Limb (tissue), 2 donors: Measurements from ENCODE around the gene COL5A2.

Experiments used
- DNase-seq, 2 donors: peaks; one replicate each; pipeline ENCODE4 v3.0.0-alpha.2; 2016; ENCODE audit errors: extremely low spot score in 2 of 2

Gene COL5A2

DNA sequence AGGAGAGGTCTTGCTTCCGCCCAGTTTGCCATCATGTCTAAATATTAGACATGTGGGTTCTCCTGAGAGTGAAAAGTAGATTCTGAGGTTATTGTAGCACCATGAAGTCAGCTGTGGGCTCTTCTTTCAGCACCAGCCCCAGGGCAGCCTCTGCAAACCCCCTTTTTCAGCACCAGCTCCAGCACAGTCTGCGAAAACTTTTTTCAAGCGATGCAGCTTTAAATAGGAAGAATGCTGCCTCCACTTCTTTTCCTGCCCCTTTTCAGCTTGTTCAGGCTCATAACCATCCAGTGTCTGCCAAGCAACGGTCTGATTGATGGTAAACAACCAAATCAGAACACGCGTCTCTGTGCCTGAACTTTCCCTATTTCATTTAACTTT, at the start of gene COL5A2:
COL5A2 (minus strand) TSS at position 192 of the 381 bp plus-strand sequence; CDS start at position 35, 157 bp downstream.
- DNase-seq, result peak; percentile 74 to 90

DNA sequence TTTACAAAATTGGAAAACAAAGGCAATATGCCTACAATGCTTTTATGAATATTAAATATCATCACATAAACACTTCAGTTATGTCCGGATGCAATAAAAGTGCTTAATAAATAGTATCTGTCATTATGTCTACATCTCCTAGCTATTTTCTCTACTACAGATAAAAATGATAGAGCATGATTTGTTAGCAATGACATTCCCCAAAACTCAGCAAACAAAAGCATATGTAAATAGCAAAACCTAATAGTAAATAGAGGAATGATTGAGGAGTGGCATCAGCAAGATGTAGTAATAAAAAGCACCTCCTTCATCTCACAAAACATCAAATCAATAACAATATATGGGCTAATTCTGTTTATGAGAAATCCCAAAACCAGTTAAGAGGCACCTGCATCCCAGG, 46.5 kb upstream of the COL5A2 start:
- DNase-seq, result no peak

DNA sequence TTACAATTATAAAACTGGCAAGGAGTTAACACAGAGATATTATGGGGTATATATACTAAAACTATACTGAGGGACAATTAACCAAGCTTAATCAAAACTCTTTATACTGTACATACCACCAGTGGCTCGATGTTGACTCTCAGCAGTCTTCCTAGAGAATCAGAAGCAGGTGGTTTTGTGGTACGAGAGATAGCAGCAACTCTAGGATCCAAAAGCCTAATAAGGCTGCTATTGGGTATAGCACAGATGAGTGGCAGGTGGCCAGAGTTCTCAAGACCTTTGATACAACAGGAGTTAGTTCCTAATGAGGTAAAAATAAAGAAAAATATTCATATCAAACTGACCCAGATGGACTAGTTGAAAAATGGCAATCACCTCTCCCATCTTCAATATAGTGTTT, 45.5 kb upstream of the COL5A2 start:
- DNase-seq, result no peak

DNA sequence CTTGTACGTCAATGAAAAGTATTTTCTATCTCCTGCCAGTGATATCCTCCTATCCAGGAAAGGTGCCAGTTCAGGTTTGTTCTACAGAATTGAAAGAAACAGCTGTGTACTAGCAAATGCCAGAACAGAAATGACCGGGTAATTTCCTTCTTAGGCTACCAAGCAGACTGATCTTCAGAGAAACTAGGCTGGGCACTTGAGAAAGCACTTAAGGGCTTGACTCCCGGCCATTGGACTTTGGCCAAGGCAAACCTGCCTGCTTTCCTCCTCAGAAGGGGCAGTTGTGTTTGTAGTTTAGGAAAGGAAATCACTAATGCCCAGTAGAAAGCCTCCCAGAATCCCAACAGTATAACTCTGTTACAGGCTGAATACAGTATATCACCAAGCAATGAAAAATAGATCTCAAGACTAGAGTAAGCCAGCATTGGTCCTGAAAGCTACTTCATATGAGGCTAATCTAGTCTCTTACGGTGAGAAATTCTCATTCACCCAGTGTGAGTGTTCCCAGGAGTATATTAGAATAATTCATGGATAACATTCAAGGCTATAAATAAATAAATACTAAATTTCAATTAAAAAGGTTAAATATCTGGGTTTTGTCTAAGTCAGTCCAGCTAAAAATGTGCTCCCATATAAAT, 43.0 kb upstream of the COL5A2 start:
- peak; percentile 24 to 51 for DNase-seq

DNA sequence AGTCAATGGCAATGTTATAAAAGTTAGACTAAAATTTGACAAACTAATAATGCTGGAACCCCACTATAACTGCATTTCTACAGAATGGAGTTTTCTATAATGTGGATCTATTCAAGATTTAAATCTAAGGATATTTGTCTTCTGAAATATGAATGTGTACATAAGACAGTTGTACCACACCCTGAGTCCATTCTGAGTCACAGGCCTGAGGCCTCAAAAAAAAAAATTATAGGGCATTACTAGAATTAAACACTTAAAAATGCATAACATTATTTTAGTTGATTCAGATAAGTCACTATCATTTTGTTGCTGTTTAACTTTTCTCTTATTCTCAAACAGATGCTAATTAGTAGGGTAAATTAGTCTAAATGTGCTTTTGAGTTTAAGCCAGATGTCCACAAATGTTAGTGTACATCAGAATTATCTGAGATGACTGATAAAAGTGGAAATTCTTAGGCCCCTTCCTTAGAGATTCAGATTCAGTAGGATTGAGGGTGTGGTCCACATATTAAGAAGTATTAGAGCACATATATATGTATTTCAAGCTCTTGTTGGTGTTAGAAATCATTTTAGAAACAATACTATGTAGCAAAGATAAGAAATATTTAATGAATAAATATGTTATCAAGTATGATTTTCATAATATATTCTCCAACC, 42.4 kb upstream of the COL5A2 start:
- DNase-seq, result no peak

DNA sequence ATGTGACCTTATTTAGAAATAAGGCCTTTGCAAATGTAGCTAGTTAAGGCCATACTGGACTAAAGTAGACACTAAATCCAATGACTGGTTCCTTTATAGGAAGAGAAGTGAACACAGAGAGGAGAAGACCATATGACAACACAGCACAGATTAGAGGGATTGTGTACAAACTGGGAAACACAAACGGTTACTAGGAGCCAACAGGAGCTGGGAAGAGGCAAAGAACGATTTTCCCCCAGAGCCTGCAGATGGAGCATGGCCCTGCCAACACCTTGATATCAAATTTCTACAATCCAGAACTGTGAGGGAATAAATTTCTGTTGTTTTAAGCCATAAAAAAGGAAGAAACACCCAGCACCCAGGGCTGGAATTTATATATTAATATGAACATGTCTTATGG, 38.7 kb upstream of the COL5A2 start:
- DNase-seq, result no peak

DNA sequence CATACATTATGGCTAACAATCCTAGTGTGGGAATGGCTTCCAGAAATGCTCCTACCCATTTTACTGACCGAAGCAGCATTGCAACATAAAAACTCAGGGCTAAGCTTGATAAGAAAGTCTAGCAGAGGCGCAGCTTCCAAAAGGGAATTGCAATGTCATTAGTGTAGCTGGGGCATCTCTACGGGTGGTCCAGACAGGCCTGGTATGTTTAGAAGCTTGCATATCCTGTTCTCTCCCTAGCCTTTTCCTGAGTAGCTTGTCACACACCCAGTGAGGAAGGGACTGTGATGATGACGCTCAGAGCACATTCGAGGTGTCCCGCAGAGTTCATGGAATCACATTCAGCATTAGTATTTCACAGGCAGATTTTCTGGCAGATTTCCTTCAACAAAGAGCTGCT, 38.0 kb upstream of the COL5A2 start:
- no peak for DNase-seq

DNA sequence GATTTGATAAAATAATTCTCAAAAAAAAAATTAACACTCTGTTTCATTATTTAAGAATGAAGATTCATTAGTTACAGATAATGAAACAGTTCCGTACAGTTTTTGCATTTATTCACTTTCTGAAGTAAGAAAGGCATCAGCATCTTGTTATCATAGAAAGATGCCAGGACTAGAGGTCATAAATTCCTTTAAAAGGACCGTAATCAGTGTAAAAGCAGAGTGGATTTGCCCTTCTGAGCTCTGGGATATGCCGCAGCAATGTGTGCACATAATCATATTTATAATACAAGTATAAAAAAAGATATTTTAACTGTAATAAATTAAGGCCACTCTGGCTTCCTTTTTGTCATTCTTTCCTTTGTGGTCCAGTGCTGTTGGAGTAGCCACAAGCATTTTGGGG, 37.5 kb upstream of the COL5A2 start:
- no peak for DNase-seq

DNA sequence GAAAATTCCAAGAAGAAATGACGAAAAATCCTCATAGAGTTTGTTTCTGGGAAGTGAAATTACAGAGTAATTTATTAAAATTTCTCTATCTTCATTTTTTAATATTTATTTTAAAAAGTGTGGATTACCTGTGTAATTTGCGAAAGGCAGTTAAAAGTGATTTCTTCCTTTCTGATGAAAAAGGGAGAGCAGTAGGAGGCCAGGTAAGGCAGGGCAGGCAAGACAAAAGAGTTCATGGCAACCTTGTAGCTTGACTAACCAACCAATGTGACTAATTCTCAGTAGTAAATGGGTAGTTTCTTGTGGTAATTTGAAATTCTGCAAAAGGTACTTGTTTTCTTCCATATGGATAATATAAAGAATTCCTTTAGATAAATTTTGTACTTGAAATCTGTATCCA, 34.9 kb upstream of the COL5A2 start:
- DNase-seq, result no peak

DNA sequence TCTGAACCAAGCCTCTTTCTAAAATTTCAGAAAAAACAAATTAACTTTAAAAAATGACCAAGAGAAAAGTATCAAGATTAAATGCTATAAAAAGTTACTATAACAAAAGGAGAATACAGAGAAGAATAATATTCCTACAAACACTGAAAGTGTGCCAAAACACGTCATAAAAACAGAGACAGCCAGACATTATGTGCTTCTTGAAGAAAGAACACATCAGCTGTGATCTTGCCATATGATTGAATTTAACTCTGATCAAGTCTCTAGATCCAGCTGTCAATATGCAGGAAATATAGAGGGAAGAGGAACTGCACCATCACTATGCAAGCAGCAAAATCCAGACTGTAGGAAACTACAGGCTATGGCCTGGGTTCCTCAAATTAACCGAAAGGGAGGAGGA, 33.7 kb upstream of the COL5A2 start:
- DNase-seq, result no peak

DNA sequence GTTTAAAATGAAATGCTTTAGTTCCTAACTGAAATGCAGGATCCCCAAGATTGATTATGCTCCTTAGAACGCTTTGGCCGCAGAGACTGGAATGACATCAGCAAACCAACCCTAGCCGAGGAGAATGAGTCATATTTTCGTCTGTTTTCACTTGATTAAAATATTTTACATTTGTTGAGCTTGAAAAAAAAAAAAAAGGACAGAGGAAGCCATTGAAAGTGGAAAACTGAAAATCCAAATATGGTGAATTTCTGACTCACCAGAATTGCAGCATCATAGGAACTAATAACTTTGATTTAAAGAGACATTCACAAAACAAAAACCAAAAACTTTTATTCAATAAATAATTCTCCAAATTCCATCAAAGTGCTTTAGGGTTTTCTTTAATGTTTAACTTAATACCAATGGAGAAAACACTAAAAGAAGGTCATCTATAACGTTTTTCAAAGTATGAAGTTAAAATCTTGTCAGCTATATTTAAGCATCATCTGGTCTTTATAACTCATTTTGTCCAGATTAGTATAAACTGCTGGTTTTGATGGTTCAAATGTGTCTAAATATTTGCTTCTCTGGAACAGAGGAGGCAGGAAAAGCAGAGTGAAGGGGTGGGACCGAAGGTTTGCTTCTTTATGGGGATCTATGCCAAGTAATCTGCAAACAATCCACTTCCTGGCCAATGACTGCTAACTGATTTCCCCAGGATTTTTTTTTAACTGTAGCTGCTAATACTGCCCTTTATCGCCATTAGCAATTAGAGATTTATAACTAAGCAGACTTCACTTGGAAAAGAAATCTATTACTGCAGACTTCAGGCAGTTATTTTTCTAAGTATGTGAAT, 30.9 kb upstream of the COL5A2 start:
- peak; percentile 66 to 90 for DNase-seq

DNA sequence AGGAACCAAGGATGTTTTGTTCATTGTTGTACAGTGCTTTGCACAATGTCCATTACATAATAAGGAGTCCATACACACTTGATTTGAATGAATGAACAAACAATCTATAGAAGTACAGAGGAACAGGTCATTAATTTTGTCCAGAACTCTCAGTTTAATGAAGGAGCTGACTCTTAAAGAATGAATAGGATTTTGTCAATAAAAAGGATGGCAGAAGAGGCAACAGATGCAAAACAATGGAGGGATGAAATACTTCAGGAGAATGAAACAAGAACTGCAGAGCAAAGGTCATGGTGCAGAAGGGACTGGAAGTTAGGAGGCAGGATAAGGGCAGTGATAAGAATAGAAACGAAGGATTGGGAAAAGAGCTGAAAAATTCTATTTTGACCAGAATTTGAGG, 28.7 kb upstream of the COL5A2 start:
- DNase-seq, result no peak

DNA sequence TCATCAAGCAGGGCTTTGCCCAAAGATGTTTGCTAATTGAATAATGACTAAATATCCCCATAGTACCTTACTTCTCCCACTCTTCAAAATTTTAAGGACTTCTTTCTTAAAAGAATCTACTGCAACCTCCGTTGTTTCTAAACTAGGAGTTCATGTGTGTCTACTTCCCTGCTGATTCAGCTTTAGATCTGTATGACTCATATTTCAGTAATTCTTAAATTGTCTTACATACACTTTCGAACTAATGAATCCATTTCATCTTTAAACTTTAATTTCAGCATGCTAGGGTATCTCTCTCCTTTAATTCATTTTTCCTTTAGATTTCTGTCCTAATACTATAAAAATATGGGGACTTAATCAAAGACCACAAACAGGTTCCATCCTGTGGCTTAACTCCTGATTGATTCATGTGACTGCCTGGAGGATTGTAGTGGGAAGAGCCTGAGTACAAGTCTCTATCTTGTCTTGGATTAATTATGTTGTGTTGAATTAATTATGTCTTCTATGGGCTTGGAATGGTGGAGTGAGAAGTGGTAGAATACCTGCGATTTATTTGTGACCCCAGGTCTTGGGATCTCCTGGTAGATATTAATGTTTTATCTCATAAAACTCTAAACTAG, 24.9 kb upstream of the COL5A2 start:
- DNase-seq, result no peak

DNA sequence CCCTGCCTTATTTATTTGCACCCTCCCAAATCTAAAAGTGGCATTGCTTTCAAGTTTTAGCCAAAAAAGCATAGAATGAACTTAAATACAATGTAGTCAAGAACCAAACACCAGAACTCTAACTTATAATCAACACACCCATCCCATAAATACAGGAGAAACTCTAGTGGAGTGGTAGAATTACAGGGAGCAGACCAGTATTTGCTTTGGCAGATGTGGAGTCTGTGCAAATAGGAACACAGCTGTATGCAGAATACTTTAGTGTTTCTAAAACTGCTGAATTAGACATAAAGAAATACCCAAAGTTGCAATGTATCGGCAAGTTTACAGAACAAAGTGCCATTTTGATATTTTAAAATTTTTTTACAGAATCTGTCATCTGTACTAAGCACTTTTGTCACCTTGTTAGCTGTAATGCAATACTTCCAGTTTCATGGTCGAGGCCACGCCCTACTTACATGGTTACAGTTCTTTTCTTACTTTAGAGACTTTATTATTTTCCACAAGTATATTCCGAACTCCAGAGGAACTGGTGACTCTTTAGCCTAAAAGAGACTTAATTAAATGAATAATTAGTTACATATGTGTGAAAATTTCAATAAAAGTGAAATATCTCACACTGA, 23.7 kb upstream of the COL5A2 start:
- DNase-seq, result peak in 1 of 2 donors; percentile 44

DNA sequence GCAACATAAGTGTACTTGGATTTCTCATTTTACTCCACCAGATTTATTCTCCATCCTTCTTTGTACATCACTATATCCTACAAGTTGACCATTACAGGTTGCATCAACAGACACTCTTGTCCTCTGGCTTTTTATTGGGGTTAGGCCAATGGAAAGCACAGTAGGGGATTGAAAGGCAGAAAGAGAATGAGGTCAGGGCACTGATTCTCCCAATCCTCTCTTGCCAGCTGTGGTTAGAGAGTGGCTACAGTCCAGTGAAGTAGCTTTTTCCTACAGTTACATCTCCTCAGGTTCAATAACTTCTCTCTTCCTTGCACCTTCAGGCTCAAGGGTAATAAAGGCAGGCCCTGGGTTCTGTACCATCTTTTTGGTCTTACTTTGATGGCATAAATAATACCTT, 20.2 kb upstream of the COL5A2 start:
- no peak for DNase-seq

DNA sequence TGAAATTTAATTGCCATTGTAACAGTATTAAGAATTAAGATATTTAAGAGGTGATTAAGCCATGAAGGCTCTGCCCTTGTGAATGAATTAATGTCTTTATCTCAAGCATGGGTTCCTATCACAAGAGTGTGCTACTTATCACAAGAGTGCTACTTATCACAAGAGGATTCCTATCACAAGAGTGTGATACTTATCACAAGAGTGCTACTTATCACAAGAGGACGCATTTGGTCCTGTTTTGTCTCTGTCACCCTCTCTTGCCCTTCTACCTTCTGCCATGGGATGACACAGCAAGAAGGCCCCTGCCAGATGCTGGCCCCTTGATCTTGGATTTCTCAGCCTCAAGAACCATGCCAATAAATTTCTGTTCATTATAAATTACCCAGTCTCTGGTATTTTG, 13.2 kb upstream of the COL5A2 start:
- DNase-seq, result no peak

DNA sequence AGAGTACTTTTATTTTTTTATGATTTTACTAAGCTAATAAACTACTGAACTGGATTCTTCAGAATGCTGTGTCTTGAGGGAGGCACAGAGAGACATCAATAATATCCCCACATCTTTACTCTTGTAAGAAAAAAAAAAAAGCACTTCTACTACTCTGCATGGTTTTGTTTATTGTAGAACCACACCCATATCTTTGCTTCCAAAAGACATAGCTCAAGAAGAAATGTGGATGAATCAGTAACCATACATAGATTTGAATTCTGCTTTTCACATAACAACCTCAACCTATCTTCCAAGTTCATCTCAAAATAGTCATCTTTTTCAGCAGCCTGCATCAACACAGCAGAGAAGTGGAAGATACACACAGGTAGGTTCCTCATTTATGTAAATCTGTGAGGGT, 12.2 kb upstream of the COL5A2 start:
- no peak for DNase-seq

DNA sequence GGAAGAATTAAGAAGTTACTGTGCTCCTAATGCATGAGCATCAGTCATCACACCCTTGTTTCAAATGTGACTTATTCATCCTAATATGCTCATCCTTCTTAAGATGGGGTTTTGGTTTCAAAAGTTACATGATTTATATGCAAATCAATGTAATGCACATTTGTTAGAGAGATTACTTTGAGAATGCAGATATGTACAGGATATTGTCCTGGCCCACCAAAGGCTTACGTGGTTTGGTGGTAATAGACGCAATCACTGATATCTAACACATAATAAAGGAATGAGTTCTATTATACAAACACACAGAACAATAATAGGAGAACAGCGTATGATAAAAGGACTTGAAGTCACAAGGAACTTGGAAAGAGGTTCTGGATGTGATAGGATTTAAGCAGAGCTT, 11.1 kb upstream of the COL5A2 start:
- no peak for DNase-seq

DNA sequence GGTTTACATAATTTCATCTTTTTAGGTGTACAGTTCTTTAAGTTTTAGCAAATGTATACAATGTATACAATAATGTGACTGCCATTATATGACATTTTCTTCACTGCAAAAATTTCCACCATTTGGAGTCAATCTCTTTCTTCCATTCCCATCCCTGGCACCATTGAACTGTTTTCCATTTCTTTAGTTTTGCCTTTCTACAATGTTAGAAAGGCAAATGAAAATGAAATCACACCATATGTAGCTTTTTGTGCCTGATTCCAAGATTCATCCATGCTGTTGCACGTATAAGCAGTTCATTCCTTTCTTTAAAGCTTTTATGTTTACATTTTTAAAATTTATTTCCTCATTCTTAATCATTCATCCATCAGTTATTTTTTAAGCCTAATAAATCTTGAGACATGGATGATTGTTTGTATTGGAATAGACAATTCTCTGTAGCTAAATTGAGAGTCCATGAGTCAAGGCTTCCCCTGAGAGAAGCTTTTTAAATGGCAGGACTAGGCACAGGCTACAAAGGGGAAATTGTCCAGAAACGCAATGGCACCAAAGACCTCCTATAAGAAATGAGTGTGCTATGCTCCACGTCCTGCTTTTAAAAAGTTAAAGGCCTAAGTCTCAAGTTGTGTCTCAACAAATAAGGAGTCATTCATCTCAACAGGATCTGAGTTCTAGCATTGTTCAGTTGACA, 8.7 kb upstream of the COL5A2 start:
- no peak for DNase-seq

DNA sequence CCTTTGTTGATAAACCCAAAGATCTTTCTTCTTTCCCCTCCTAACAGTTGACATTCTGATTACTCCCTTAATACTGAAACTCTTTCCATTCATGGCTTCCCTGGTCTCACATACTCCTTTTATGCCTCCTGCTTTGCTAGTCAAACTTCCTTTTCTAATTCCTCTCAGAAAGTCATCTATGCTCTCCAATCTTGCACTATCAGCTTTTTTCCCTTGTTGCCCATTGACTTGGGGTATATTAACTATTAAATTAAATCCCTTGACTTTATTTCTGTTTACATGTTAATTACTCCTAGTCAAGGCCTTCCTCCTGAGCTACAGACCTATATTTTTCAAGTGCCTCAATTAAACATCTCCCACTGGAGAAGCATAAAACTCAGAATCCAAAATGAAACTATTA, 3.6 kb upstream of the COL5A2 start:
- DNase-seq, result no peak

DNA sequence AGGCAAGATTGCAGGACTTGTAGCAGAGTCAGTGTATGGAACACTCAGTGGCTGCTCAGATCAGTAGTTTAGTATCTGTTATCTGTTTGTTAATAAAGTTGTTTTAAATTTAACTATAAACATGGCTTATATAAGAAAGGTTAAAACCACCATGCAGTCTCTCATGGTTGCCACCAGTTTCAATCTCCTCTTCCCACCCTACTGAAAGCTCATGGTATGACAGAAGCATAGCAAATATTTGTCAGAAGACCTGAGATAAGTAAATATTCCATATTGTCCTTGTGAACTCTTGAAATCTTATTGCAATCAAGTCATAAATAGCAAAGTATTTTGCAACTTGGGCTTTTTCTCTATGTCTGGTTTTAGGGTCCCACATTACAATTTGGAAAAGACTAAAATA, 2.1 kb upstream of the COL5A2 start:
- no peak for DNase-seq
